ENCODE measurements around the gene ODF2L.

ODF2L gene

DNA sequence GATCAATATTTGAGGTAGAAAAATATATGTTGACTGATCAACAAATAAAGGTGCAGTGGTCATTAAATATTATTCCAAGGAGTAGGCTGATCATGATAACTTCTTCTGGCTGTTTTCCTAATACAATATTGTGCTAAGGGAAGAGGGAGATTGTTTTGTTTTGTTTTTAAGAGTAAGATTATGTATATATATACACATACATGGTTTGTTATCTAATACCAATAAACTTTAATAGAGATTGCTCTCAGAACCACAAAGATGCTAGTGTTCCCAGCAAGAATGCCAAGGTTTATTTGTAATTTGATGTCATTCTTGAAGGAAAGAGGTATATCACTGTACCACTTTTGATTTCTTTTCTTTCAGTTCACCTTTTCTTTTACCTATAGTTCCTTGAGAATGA, 37.9 kb upstream of the ODF2L start:
- TF ChIP-seq, protein P1, sequence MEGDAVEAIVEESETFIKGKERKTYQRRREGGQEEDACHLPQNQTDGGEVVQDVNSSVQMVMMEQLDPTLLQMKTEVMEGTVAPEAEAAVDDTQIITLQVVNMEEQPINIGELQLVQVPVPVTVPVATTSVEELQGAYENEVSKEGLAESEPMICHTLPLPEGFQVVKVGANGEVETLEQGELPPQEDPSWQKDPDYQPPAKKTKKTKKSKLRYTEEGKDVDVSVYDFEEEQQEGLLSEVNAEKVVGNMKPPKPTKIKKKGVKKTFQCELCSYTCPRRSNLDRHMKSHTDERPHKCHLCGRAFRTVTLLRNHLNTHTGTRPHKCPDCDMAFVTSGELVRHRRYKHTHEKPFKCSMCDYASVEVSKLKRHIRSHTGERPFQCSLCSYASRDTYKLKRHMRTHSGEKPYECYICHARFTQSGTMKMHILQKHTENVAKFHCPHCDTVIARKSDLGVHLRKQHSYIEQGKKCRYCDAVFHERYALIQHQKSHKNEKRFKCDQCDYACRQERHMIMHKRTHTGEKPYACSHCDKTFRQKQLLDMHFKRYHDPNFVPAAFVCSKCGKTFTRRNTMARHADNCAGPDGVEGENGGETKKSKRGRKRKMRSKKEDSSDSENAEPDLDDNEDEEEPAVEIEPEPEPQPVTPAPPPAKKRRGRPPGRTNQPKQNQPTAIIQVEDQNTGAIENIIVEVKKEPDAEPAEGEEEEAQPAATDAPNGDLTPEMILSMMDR (IDR thresholded peaks at IDR 0.05): no peak
- no peak for TF ChIP-seq ZFX (IDR thresholded peaks at IDR 0.05; ENCODE audit: borderline replicate concordance)
- peak overlapping the region; percentile 64 for H3K27ac ChIP-seq

DNA sequence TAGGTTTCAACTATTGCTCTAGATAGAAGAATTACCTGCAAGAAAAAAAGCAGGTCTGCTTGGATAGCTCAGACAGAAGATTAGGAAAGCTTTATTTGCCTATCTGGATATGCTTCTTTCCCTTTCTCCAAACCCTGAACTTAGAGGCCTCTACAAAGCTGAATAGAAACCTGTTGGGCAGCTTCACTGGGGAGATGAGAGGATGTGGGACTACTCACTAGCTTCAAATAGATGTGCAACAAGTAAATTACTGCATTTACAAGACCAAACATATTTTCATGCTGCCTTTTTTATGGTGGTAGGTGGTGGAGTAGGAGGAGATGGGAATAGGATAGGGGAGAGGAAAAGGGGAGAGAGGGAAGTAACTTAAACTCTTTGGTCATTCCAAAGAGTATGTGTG, 34.3 kb upstream of the ODF2L start:
- H3K27ac ChIP-seq: no peak overlapping the region
- TF ChIP-seq, protein P1 (IDR thresholded peaks at IDR 0.05): no peak
- TF ChIP-seq ZFX (IDR thresholded peaks at IDR 0.05; ENCODE audit: borderline replicate concordance): no peak

DNA sequence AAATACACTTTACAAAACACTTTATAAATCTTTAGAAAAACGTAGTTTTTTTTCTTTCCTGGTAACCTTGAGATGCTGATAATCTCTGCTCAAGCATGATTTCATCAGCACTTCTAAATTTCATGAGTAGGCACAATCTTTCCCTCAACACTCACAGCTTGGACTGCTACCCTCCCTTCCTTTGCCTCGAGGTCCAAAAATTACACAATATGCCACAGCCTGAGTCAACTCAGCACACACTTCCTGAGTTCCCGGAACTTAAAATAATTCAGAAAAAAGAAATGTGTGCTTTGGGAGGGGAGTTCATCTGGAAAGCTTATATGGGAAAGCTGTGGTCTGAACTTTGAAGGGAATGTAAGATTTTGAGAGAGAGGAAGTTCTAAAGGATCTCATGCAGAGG, 33.7 kb upstream of the ODF2L start:
- TF ChIP-seq ZFX (IDR thresholded peaks at IDR 0.05; ENCODE audit: borderline replicate concordance): no peak
- TF ChIP-seq, protein P1 (IDR thresholded peaks at IDR 0.05): no peak
- H3K27ac ChIP-seq: no peak overlapping the region

DNA sequence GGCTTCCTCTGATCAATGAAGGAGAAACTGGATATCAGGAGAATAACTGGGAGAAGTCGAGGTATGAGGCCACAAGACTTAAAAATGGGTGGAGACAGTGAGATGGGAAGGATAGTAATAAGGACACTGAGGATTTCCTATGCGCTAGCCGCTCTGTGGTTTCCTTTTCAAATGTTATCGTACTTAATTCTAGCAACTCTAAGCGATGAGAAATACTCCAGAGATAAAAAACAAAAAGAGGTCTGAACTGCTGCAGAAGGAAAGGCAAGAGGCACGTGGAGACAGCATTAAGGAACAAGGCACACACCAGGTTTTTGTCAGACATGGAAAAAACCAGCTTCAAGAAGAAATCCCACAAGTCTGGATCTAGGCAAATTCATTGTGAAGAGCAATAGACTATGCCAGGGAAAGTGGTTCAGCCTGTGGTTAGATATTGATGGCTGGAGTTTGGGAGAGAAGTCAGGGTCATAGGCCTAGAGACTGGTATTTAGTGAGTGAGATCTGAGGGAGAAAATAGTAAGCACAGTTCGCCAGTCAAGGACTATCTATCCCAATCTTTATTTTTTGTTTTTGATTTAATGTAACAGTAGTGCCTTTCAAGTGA, 33.1 kb upstream of the ODF2L start:
- no peak overlapping the region for H3K27ac ChIP-seq
- TF ChIP-seq, protein P1 (IDR thresholded peaks at IDR 0.05): no peak
- no peak for TF ChIP-seq ZFX (IDR thresholded peaks at IDR 0.05; ENCODE audit: borderline replicate concordance)

DNA sequence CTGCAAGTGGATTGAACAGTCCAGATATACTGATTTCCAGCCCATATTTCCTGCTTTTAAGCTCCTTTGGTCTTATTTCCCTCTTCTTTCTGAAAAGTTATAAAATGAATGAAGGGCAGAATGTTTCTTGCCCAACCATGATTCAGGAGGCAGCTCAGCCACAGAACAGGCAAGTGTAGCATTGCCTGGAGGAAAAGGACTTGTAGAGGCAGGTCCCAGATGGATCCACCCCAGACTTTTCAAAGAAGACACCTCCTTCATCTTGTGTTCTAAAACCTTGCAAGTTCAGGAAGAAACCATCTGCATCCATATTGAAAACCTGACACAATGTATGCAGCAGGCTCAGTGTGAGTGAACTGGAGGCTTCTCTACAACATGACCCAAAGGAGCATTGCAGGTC, 27.8 kb upstream of the ODF2L start, which contains the start of gene CLCA2:
Gene CLCA2 (plus strand): TSS at position 299 of the 400 bp plus-strand sequence. CDS start 77 bp downstream, at position 376.
- TF ChIP-seq, protein P1 (IDR thresholded peaks at IDR 0.05): no peak
- no peak for TF ChIP-seq ZFX (IDR thresholded peaks at IDR 0.05; ENCODE audit: borderline replicate concordance)
- no peak within 1 kb of the TSS for H3K27ac ChIP-seq

DNA sequence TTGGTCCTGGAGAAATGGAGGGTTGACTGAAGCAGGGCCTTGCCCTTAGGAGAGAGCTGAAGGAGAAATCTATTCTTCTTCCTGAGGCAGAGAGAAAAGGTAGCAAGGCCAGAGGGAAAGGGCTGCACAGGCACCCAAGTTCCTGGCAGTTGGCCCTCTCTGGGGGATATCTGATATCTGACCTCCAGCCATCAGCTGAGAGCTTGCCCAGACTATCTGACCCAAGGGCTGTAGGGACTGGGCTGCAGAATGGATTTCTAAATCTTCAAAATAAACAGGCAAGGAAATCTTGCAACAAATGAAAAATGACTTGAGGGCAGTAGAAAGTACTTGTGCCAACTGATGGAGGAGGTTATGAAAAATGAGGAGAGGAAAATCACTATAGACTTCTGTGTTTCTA, 27.4 kb upstream of the ODF2L start:
- TF ChIP-seq, protein P1 (IDR thresholded peaks at IDR 0.05): no peak
- no peak for TF ChIP-seq ZFX (IDR thresholded peaks at IDR 0.05; ENCODE audit: borderline replicate concordance)
- no peak overlapping the region for H3K27ac ChIP-seq

DNA sequence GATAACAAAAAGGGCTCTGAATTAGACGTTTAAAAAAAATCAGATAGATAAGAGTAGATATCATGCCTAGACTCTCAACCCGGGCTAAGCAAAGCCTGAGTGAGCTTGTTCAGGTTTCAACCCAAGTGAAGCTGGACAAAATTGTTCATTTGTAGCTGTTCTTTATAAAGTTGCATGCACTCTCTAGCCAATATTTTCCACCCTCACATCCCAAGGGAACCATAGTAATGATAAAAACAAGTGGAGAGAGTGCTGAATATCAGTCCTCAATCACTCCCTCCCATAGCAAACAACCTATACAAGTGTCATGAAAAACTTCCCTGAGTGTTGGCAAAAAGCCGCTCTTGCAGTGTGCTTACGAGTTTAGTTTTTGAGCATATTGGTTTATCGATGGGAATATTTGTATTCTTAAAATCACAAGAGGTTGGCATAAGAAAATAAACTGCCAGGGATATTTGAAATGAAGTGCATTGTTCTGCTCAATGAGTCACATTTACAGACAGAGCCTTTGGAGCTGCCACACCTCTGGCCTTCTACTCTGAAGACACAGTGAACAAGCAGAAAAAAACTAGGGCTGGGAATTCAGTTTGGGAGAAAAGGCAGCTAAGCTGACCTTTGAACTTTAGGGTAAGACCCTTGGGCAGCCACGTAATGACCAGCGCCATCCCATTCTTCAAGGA, 25.6 kb upstream of the ODF2L start:
- no peak overlapping the region for H3K27ac ChIP-seq
- TF ChIP-seq ZFX (IDR thresholded peaks at IDR 0.05; ENCODE audit: borderline replicate concordance): no peak
- TF ChIP-seq, protein P1 (IDR thresholded peaks at IDR 0.05): no peak
